M059J (cell line): Measurements from ENCODE around the gene TUBAL3. TPM values are rescaled to one million over a fixed set of nuclear protein-coding genes. Genes with fewer than 3 reads are reported as not detected.
"Not testable (repeated sequence)": the region's sequence is repeated elsewhere in the genome, so short reads cannot be mapped to it uniquely, and the experiment has no call there.

Experiments used
- DNase-seq: peaks from one replicate; pipeline ENCODE4 v3.0.0-alpha.2; 2012; ENCODE audit warnings: low read depth
- total RNA-seq: library from RNA; depleted of rRNA; stranded (reverse); fragments of >200 nt; shearing (Covaris generic); gene quantifications from 2 replicates; pipeline ENCODE4 v1.2.3, GENCODE V29; 2014

Gene TUBAL3
- total RNA-seq, 1 experiment from 2014 or later = not detected

GRCh38 chr10:5379202-5379601 is 25.4 kb downstream of the TUBAL3 start:
- not testable (repeated sequence) for DNase-seq

GRCh38 chr10:5376450-5376849 is 28.2 kb downstream of the TUBAL3 start:
- DNase-seq = no peak

GRCh38 chr10:5373891-5374611 is 30.6 kb downstream of the TUBAL3 start:
- no peak for DNase-seq

- no peak for DNase-seq
These were observed 31.3 kb downstream of the TUBAL3 start for GRCh38 chr10:5373307-5373706.

GRCh38 chr10:5370493-5371352 is 33.9 kb downstream of the TUBAL3 start:
- no peak for DNase-seq

GRCh38 chr10:5369362-5370158 is 35.1 kb downstream of the TUBAL3 start:
- DNase-seq = no peak

GRCh38 chr10:5365928-5366327 is 38.7 kb downstream of the TUBAL3 start:
- DNase-seq = no peak

- DNase-seq = no peak
These were observed 39.7 kb downstream of the TUBAL3 start, which contains the start of gene UCN3 for GRCh38 chr10:5364890-5365338. TSS of gene UCN3 (plus strand) at chr10:5364966. CDS start at chr10:5373721, 8,755 bp downstream.

GRCh38 chr10:5364374-5364773 is 40.3 kb downstream of the TUBAL3 start:
- DNase-seq = no peak

- DNase-seq = no peak
These were observed 41.8 kb downstream of the TUBAL3 start for GRCh38 chr10:5362873-5363272.

- DNase-seq = no peak
These were observed 42.7 kb downstream of the TUBAL3 start for GRCh38 chr10:5361966-5362365.

- no peak for DNase-seq
These were observed 44.2 kb downstream of the TUBAL3 start for GRCh38 chr10:5360318-5360915.

GRCh38 chr10:5356302-5356763 is 48.3 kb downstream of the TUBAL3 start:
- DNase-seq = peak; percentile 4

- no peak for DNase-seq
These were observed 48.9 kb downstream of the TUBAL3 start for GRCh38 chr10:5355594-5356301.

GRCh38 chr10:5354068-5354467 is 50.6 kb downstream of the TUBAL3 start:
- DNase-seq = no peak

GRCh38 chr10:5349362-5349761 is 55.3 kb downstream of the TUBAL3 start:
- no peak for DNase-seq

- no peak for DNase-seq
These were observed 57.7 kb downstream of the TUBAL3 start for GRCh38 chr10:5346881-5347280.

GRCh38 chr10:5344746-5345145 is 59.9 kb downstream of the TUBAL3 start:
- DNase-seq = no peak

GRCh38 chr10:5343979-5344378 is 60.6 kb downstream of the TUBAL3 start:
- no peak for DNase-seq

- DNase-seq = peak; percentile 42
These were observed 61.1 kb downstream of the TUBAL3 start for GRCh38 chr10:5343561-5343960.
